Calu3 (cell line): ENCODE measurements around the gene MTUS2. TPM values are rescaled to one million over a fixed set of nuclear protein-coding genes. Genes with fewer than 3 reads are reported as not detected.

Experiments
- BruUV-seq: library from RNA; stranded (reverse); fragments of 400-500 nt; replicated peaks from 2 replicates; lab custom pipeline; 2021; lab: Mats Ljungman, UMichigan
- CTCF ChIA-PET: fragments of 300-600 bp; sonication (Branson Sonifier 250); formaldehyde crosslinking; loops from one replicate; lab custom pipeline; 2022; ENCODE audit warnings: antibody characterized with exemption; lab: Charles Lee
- DNase-seq: peaks from one replicate; pipeline ENCODE4 v3.0.0; 2022
- H3K27ac Mint-ChIP-seq: one replicate; pipeline ENCODE4 v1.8.0; 2022; ENCODE audit warnings: mixed read lengths; ENCODE audit not compliant: unreplicated experiment
- H3K27me3 Mint-ChIP-seq: one replicate; pipeline ENCODE4 v1.8.0; 2022; ENCODE audit warnings: mixed read lengths; ENCODE audit not compliant: unreplicated experiment
- H3K36me3 Mint-ChIP-seq: one replicate; pipeline ENCODE4 v1.8.0; 2022; ENCODE audit warnings: mild to moderate bottlenecking, moderate library complexity, mixed read lengths; ENCODE audit not compliant: insufficient read depth, unreplicated experiment
- H3K4me1 Mint-ChIP-seq: one replicate; pipeline ENCODE4 v1.8.0; 2022; ENCODE audit warnings: mild to moderate bottlenecking, low read depth, mixed read lengths; ENCODE audit not compliant: unreplicated experiment
- H3K4me3 Mint-ChIP-seq: one replicate; pipeline ENCODE4 v1.8.0; 2022; ENCODE audit warnings: mild to moderate bottlenecking, low read depth, moderate library complexity, mixed read lengths; ENCODE audit not compliant: unreplicated experiment
- H3K9me3 Mint-ChIP-seq: one replicate; pipeline ENCODE4 v1.8.0; 2022; ENCODE audit warnings: low read depth, mixed read lengths; ENCODE audit not compliant: unreplicated experiment
- CTCF ChIP-seq: fragments of 200-600 bp; IDR thresholded peaks from one replicate; pipeline ENCODE4 v1.8.0; 2022; ENCODE audit warnings: antibody characterized with exemption; ENCODE audit not compliant: unreplicated experiment
- intact Hi-C: fragments of 100-400 bp; cut with micrococcal nuclease; formaldehyde crosslinking; loops from one replicate; pipeline ENCODE4 v1.10.0; 2022; ENCODE audit not compliant: unreplicated experiment
- total RNA-seq: library from RNA; stranded (reverse); gene quantifications from 2 replicates; pipeline ENCODE4 v1.2.3, GENCODE V29; 2022

MTUS2 gene
- total RNA-seq, 1 experiment from 2014 or later = not detected

- BruUV-seq = no TSS peak
- no peak overlapping the region for H3K27ac Mint-ChIP-seq
These were observed 305.2 kb downstream of the MTUS2 start for GRCh38 chr13:29125191-29125933.

GRCh38 chr13:29125934-29126424 lies 305.8 kb downstream of the MTUS2 start:
- Mint-ChIP-seq H3K27ac (no peak overlapping the region), H3K36me3 (no peaks in the 10 kb centered on the region), H3K9me3 (peaks cover 8% of the 10 kb centered on the region), H3K4me1 (no peaks in the 10 kb centered on the region), H3K27me3 (no peaks in the 10 kb centered on the region), H3K4me3 (no peak overlapping the region)
- TF ChIP-seq CTCF = no peak
- BruUV-seq = no TSS peak
- intact Hi-C loops = no loop called here
- CTCF ChIA-PET = no interaction called here
- no peak for DNase-seq

More at GRCh38 chr13:29125191-29125933, 305.2 kb downstream of the MTUS2 start:
- no peaks in the 10 kb centered on the region for H3K27me3 Mint-ChIP-seq
- H3K36me3 Mint-ChIP-seq = no peaks in the 10 kb centered on the region
- no peaks in the 10 kb centered on the region for H3K4me1 Mint-ChIP-seq
- H3K4me3 Mint-ChIP-seq = no peak overlapping the region
- peaks cover 8% of the 10 kb centered on the region for H3K9me3 Mint-ChIP-seq
- intact Hi-C loops = no loop called here
- CTCF ChIA-PET = no interaction called here
- no peak for DNase-seq
- TF ChIP-seq CTCF = no peak

GRCh38 chr13:29129616-29130015 lies 309.5 kb downstream of the MTUS2 start:
- no peaks in the 10 kb centered on the region for H3K36me3 Mint-ChIP-seq
- intact Hi-C loops = no loop called here
- BruUV-seq = no TSS peak
- peaks cover 10% of the 10 kb centered on the region for H3K9me3 Mint-ChIP-seq
- TF ChIP-seq CTCF = no peak
- H3K4me1 Mint-ChIP-seq = no peaks in the 10 kb centered on the region
- H3K4me3 Mint-ChIP-seq = no peak overlapping the region
- CTCF ChIA-PET = no interaction called here
- H3K27ac Mint-ChIP-seq = no peak overlapping the region
- no peaks in the 10 kb centered on the region for H3K27me3 Mint-ChIP-seq
- no peak for DNase-seq

- BruUV-seq = no TSS peak
- intact Hi-C loops = no loop called here
These were observed 311.0 kb downstream of the MTUS2 start for GRCh38 chr13:29131159-29131558.

More at GRCh38 chr13:29131159-29131558, 311.0 kb downstream of the MTUS2 start:
- TF ChIP-seq CTCF = no peak
- Mint-ChIP-seq H3K27me3 (no peaks in the 10 kb centered on the region), H3K4me3 (no peak overlapping the region), H3K9me3 (peaks cover 13% of the 10 kb centered on the region), H3K36me3 (no peaks in the 10 kb centered on the region), H3K27ac (no peak overlapping the region), H3K4me1 (no peaks in the 10 kb centered on the region)
- DNase-seq = no peak
- CTCF ChIA-PET = no interaction called here
